SK-N-SH treated with all-trans-retinoic acid at 6 μM for 48 hours (cell line): ENCODE data around the gene WDR7.

Experiments
- ARNTL ChIP-seq: fragments of 450-650 bp; formaldehyde crosslinking; IDR thresholded peaks from 2 replicates; pipeline ENCODE4 v1.5.0; 2020; ENCODE audit warnings: low read depth, mild to moderate bottlenecking, moderate library complexity, borderline replicate concordance
- BACH2 ChIP-seq: fragments of 250-450 bp; sonication (Bioruptor Pico); IDR thresholded peaks from 2 replicates; pipeline ENCODE4 v1.9.0; 2021; ENCODE audit warnings: mild to moderate bottlenecking, borderline replicate concordance
- CSDC2 ChIP-seq: fragments of 250-450 bp; sonication (Bioruptor Pico); IDR thresholded peaks from 2 replicates; pipeline ENCODE4 v1.5.0; 2020; ENCODE audit warnings: mild to moderate bottlenecking, moderate library complexity
- ESRRG ChIP-seq: fragments of 250-450 bp; sonication (Bioruptor Pico); IDR thresholded peaks from 2 replicates; pipeline ENCODE4 v1.6.1; 2021; ENCODE audit warnings: mild to moderate bottlenecking
- RARB ChIP-seq: fragments of 250-450 bp; sonication (Bioruptor Pico); IDR thresholded peaks from 2 replicates; pipeline ENCODE4 v1.8.0; 2021; ENCODE audit warnings: mild to moderate bottlenecking, moderate library complexity
- ZFP3 ChIP-seq: fragments of 250-450 bp; sonication (Bioruptor Pico); IDR thresholded peaks from 2 replicates; pipeline ENCODE4 v1.5.0; 2020; ENCODE audit warnings: mild to moderate bottlenecking, moderate library complexity
- ZNF8 ChIP-seq: fragments of 450-650 bp; formaldehyde crosslinking; IDR thresholded peaks from 2 replicates; pipeline ENCODE4 v1.5.0; 2020; ENCODE audit warnings: mild to moderate bottlenecking, moderate library complexity
- TF ChIP-seq, protein P1 (sequence below): fragments of 250-450 bp; sonication (Bioruptor Pico); IDR thresholded peaks from 2 replicates; pipeline ENCODE4 v1.5.1; 2021; ENCODE audit warnings: mild to moderate bottlenecking, moderate library complexity
- TF ChIP-seq, protein P2 (sequence below): fragments of 250-450 bp; sonication (Bioruptor Pico); IDR thresholded peaks from 2 replicates; pipeline ENCODE4 v1.5.1; 2020; ENCODE audit warnings: low read depth, mild to moderate bottlenecking, moderate library complexity

DNA sequence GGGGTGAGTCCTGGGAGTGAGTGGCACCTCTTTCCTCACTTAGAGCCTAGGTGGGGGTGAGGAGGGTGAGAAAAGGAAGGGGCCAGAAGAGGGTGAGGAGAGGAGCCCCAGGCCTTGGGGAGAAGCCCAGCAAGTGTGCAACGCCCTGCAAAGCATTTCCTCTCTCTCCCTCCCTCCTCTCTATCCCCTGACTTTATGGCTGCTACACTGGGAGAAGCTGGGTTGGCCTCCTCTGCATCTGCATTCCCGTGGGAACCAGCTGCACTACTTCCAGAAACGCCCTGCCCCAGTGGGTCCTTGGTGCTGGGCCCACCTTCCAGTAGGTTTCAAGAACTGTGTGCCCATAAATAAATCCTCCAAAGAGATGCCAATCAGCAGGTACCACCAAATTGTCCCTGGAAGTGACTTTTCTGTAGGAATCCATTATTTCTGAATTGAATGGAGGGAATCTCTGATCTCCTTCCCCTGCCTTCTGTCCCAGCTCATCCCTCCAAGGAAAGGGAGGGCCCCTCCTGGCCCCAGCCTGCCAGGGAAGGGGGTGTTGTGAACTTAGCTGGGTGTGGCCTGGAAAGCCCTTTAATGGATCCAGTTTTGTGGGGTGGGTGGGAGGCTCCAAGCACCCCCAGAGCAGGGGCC lies 400.0 kb downstream of the WDR7 start:
- no peak for TF ChIP-seq RARB (CRISPR knock-in tag)
- TF ChIP-seq, protein P1, sequence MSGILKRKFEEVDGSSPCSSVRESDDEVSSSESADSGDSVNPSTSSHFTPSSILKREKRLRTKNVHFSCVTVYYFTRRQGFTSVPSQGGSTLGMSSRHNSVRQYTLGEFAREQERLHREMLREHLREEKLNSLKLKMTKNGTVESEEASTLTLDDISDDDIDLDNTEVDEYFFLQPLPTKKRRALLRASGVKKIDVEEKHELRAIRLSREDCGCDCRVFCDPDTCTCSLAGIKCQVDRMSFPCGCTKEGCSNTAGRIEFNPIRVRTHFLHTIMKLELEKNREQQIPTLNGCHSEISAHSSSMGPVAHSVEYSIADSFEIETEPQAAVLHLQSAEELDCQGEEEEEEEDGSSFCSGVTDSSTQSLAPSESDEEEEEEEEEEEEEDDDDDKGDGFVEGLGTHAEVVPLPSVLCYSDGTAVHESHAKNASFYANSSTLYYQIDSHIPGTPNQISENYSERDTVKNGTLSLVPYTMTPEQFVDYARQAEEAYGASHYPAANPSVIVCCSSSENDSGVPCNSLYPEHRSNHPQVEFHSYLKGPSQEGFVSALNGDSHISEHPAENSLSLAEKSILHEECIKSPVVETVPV (CRISPR knock-in tag) = no peak
- TF ChIP-seq BACH2 (CRISPR knock-in tag) = no peak
- TF ChIP-seq ESRRG (CRISPR knock-in tag) = no peak
- no peak for TF ChIP-seq ARNTL (CRISPR knock-in tag)
- TF ChIP-seq, protein P2, sequence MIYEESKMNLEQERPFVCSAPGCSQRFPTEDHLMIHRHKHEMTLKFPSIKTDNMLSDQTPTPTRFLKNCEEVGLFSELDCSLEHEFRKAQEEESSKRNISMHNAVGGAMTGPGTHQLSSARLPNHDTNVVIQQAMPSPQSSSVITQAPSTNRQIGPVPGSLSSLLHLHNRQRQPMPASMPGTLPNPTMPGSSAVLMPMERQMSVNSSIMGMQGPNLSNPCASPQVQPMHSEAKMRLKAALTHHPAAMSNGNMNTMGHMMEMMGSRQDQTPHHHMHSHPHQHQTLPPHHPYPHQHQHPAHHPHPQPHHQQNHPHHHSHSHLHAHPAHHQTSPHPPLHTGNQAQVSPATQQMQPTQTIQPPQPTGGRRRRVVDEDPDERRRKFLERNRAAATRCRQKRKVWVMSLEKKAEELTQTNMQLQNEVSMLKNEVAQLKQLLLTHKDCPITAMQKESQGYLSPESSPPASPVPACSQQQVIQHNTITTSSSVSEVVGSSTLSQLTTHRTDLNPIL = no peak
- no peak for TF ChIP-seq ZNF8 (CRISPR knock-in tag)
- no peak for TF ChIP-seq ZFP3
- no peak for TF ChIP-seq CSDC2 (CRISPR knock-in tag)
